GM19043 (cell line): Measurements from ENCODE around the gene TBL1X.
"Not testable (repeated sequence)": the region's sequence is repeated elsewhere in the genome, so short reads cannot be mapped to it uniquely, and the experiment has no call there.

ENCODE experiments used
- ATAC-seq: cut with Tn5 transposase; IDR thresholded peaks from one replicate; pipeline ENCODE4 v1.9.1; 2021; ENCODE audit warnings: low read depth; ENCODE audit not compliant: unreplicated experiment

Gene TBL1X

GRCh38 chrX:9458516-9459078 lies 6.3 kb upstream of the TBL1X start:
- ATAC-seq, result no peak

GRCh38 chrX:9459186-9459748 lies 5.6 kb upstream of the TBL1X start:
- ATAC-seq, result no peak

DNA sequence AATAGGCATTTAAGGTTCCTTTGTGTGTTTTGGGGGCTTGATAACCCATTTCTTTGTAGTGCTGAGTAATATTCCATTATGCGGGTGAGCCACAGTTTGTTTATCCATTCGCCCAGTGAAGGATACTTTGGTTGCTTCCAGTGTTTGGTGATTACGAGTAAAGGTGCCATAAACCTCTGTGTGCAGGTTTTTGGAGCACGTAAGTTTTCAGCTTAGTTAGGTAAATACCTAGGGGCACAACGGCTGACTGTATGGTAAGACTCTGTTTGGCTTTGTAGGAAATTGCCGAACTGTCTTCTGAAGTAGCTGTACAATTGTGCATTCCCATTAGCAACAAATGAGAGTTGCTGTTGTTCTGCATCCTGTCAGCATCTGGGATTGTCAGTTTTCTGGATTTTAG lies 3.8 kb upstream of the TBL1X start:
- ATAC-seq, result no peak

GRCh38 chrX:9462456-9462855 lies 2.4 kb upstream of the TBL1X start:
- no peak for ATAC-seq

DNA sequence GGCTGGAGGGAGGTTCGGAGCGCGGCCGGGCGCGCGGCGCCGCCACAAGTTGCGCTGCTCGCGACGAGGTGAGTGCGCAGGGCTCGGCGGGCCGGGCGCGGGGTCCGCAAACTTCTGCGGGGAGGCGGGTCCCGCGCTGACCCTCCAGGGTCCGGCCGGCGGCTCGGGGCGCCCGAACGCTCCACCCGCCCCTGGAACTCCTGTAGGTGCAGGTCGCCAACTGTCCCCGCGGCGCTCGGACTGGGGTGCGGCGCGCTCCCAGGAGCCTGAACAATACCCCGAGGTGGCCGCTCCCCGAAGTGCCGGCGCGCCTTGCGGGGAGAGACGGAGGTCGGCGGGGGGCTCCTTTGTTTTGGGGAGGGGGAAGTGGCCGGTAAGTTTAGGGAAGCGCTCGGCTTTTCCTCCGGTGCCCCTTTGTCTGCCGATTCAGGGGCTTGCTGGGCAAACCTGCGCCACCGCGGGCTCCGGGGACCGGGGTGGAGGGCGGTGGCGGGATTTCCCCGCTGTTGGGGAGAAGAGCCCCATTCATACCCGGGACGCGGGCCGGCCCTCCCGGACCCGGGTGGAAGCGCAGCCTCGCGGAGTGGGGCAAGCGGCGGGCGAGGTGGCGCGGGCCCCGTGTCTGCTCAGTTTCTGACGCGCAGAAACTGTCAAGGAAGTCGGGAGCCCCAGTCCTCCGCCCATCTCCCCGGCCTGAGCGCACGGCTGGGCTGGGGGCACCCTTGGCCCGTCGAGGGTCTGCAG lies 694 bp downstream of the TBL1X start:
- ATAC-seq, result peak; percentile 14

DNA sequence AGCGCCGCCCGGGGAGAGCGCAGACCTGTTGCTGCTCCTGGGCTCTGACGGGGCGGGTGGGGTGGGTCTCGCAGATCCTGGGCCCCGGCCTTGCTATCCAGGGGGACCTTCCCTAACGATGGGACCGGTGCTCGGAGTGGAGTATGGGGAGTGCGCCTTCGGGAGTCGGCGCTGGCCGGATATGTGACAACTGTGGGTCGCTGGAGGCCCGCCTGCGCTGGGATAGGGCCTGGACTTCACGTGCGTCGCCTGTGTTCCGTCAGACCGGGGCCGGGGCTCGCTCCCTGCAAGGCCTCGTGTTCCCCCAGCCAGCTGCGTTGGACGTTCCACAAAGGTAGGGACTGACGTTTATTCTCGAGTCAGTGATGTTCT lies 1.3 kb downstream of the TBL1X start:
- no peak for ATAC-seq

DNA sequence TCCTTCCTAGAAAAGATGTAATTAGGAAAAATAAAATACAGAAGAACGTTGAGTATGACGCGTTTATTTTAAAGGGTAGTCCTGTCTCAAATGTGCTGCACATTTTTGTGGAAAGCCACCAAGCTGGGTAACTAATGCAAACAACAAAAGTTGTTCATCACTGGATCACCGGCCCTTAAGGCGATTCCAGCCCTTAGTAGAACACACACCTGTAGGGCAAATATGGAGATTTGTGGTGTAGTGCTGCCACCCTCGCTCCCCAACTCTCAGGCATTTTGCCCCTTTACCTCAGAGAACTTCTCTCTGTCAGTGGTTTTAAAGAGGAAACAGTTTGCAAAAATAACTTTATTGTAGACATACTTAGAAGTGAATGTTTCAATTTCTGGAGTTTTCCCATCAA lies 1.9 kb downstream of the TBL1X start:
- no peak for ATAC-seq

DNA sequence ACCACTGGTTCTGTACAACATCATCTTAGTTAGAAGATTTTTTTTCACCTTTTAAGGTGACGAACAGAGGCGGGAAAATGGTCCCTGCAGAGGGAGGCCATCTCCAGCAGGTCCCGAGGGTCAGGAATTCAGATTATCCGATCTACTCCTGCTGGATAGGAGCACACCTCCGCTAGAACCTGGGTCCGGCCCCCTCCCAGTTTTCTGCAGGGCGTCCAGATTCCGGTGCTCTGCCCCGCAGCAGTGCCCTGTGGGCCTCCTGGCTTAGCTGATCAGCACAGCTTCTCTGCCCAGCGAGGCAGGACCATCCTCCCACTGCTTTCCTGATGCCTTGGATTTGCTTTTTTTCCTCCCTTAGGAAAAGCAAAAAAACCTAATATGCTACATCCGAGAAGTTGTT lies 2.3 kb downstream of the TBL1X start:
- ATAC-seq, result no peak

GRCh38 chrX:9467751-9468150 lies 2.9 kb downstream of the TBL1X start:
- ATAC-seq, result no peak

DNA sequence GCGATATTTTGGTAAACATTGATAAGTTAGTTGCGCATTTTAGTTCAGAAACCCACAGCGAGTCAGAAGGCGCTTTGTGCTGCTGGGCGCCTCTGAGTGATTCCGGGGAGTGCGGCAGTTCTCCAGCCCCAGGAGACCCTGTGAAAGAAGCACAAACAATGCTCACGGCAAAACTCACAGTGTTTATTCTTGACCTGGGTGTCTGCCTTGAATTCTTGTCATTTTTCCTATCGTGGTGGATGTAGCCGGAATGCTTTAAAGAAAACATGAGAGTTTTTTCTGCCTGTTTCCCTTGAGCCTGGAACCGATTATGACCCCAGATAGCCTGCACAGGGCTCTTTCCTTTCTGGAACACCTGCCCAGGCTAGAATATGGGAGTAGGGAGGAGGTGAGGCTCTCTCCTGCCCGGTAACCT lies 6.7 kb downstream of the TBL1X start:
- ATAC-seq, result no peak

DNA sequence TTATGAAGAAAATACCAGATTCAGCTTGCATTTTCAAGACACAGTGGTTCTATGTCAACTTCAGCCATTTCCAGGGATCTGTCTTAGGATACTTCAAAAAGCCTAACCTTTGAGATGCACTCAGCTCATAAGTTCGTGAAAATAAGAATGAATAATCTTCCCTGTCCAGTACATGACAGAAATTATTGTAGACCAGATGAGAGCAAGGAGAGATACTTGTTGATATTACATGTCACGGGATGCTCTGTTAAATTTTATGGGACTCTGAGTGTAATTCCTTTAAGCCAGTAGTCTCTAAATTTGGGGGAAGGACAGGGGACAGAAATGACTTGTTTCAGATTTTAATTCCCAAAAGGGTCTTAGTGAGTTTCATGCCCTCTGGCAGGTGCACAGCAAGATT lies 8.8 kb downstream of the TBL1X start:
- no peak for ATAC-seq

DNA sequence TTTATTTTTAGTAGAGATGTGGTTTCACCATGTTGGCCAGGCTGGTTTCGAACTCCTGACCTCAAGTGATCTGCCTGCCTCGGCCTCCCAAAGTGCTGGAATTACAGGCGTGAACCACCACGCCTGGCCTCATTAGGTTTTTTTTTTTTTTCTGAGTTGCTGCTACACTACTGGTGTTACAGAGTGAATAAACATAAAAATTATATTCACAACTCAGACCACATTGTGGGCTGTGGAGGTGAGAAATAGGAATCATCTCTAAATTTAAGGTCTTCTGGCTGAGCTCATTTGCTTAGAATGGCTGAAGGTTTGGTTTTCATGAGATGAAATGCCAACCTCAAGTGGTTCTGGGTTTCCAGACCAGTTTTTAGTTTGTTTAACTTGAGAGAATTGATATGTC lies 10.6 kb downstream of the TBL1X start:
- ATAC-seq, result not testable (repeated sequence)

DNA sequence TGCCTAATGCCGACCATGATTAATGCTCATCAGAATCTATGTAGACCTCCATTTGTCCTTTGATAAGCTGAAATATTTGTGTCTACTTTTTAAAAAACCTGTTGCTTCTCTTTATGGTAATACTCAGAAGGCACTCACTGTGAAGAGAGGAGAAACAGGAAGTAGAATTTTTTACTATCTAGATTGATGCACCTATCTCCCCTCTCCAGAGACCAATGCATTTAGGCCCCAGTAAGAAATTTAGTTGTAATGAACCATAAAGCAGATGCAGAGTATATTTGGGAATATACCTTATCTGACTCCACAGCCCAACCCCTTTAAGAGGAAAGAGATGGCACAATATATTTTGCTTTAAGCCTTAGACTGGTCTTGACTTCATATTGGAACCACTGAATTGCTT lies 11.1 kb downstream of the TBL1X start:
- ATAC-seq, result no peak

- no peak for ATAC-seq
Observed at GRCh38 chrX:9476810-9477575, 12.1 kb downstream of the TBL1X start.

GRCh38 chrX:9482408-9482807 lies 17.6 kb downstream of the TBL1X start:
- ATAC-seq, result no peak

DNA sequence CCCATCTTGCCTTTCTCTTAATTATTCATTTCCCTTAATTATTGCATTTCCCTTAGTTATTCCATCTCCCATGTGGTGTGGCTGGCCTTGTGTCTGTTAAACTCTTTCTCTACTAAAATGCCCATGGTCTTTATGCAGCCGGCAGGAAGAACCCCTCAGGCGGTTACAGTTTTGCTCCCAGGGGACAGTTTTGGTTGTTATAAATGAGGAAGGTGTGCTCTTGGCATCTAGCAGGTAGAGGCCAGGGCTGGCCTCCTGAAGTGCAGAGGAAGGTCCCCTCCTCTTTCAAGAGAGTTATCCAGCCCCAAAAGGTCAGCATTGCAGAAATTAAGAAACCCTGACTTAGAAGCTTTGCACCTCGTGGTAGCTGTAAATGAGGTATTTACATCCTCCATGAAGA lies 18.0 kb downstream of the TBL1X start:
- ATAC-seq, result no peak

- ATAC-seq, result no peak
Observed at GRCh38 chrX:9483376-9483775, 18.5 kb downstream of the TBL1X start.

- no peak for ATAC-seq
Observed at GRCh38 chrX:9486786-9487387, 22.0 kb downstream of the TBL1X start.

DNA sequence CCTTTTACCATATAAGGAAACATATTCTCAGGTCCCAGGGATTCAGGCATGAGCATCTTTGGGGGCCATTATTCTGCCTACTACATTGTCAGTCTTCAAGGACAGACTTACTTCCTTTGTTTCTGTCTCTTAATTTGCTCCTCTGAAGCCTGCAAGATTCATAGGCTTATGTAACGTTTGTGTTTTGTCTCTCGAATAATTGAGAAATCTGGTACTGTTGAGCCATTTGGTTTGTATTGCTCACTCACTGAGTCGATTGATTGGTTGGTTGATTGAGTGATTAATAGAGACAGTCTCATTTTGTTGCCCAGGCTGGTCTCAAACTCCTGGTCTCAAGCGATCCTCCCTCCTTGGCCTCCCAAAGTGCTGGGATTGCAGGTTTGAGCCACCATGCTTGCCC lies 23.7 kb downstream of the TBL1X start:
- no peak for ATAC-seq

DNA sequence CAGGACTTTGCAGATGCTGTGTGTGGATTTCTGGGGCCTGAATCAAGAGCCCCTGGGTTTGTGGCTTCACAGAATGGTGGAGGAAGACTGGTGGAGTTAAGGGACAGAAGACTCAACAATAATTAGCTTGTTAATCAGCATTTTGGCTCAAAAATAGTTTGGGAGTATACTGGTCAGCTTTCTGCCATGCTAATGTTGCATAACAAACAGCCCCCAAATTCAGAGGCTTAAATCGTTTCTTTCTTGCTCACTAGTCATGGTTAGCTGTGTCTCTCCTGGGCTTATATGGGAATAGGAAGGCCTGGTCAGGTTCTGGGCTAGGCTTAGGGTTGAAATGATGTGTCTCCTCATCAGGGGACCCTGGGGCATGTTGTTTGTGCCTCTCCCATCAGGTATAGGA lies 24.4 kb downstream of the TBL1X start:
- ATAC-seq, result no peak

DNA sequence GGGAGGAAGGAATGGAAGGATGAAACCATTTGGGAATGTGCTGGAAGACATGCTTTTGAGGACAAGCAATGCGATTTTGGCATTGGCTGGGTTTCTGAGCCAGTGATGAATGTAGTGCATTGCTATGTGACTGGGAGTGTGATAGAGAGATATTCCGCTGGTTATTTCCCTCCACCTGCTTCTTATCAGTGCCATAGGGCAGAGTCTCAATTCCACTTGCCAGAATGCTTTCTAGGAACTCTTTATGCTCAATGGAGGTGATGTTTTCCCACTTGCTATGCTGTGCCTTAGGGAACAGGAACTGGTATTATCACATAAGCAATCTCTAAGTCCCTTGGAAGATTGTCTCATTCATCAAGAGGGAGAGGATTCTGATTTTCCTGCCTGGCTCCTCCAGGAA lies 28.0 kb downstream of the TBL1X start:
- ATAC-seq, result no peak
